CMK (cell line): ENCODE measurements around the gene LRMDA.

Experiments used
- DNase-seq: peaks from one replicate; pipeline ENCODE4 v3.0.0-alpha.2; 2010; ENCODE audit warnings: low read depth

The LRMDA gene

DNA sequence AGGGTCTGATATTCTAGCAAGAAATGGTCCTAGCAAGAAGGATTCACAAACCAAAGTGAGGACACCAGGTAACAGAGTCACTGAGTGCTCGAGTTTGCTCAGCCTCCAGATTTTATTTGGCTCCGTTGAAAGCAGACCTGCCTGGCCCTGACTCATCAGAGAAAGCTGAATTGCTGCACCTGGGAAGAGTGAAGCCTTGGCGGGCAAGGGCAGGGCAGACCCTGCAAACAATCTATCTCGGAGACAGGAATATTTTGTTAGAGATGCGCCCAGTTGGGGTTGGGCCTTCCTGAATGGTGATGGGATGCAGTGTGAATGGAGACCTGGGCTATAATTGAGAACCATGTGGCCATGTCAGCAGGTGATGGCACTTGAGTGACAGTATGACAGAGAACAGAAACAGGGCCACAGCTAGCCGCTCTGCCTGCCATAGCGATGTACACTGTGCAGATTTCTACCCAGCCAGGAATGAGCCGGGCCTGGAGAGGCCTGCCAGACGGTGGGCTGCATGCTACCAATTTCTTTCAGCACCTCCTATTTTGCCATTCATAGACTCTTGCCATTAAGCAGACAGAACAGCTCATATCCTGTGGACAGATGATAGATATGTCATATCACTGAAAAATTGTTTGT, 744.2 kb downstream of the LRMDA start:
- DNase-seq: no peak

DNA sequence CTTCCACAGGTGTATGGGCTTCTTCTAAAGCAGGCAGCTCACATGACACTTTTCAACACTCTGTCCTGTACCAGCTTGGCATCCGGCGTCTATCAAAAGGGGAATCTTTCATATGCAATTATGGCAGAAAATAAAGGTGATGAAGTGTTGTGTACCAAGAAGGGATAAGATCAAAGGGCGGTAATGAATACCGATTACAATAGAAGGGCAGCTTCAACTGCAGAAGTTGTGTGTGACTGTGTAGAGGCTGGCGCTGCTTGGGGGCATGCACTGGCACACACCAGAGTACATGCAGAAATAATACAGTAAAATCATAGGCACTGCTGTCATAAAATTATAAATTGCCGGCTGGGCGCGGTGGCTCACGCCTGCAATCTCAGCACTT, 744.7 kb downstream of the LRMDA start:
- DNase-seq: no peak

DNA sequence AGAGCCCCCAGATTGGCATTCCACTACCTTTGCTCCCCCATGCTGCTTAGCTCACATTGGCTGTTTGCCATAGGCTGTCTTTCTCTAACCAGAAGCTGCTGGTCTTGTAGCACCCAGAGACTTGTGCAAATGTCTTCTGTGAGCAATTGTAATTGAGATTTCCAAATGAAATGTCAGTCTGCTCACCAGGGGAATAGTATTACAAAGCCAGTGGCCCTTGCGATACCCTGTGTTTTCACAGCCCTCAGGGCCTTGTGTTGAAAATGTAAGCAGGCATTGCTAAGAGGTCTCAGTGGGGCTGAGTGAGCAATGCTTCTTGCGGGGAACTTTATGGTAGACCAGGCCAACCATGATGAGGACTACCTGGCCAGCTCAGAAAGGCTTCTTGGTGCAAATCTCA, 746.5 kb downstream of the LRMDA start:
- DNase-seq: no peak

DNA sequence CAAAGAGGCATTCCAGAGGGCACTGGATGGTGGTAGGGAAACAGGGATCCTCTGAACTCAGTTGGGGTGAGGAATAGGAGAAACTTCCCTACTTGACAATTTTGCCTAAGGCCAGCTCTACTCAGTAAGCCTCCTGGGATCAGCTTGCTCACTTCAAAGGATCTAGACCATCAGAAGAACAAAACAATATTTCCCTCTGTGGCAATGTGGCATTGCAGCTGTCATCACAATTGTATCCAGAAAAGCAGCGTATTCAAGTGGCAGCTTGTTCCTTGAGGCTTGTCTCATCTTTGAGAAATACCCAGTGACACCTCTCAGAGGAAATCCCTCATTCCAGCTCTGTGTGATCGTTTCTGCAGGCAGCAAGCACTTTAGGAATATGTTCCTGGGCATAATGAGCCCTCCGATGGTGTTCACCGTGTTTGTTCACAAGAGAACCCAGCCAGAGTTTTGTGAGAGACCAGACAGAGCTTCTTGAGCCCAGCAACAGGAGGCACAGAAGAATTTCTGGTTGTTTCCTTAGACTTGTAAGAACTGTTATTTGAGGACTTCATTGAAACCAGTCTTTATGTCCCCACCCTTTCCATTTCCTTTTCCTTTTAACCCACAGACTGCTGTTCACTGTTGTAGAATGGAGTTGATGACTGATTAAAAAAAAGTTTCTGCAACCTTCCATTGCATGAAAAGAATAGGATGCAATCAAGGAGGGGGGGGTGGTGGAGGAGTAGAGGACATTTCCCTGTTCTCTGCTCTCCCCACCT, 747.3 kb downstream of the LRMDA start:
- no peak for DNase-seq

DNA sequence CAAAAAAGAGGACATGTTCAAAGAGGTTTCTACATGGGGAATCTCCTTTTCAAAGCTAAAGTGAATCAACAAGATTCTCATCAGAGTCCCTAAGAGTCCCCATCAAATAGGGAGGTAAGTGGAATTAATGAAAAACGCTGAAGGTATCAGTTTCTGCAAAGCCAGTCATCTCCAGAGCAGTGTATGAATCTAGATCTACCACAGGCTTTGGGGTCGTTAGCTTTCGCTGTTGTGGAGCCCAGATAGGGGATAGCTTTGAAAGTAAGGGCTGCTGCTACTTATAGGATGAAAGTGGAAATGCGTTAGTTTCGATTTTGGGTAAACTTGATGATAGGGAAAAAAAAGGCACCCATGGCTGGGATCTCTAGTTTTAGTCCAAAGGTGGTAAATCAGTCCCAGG, 748.4 kb downstream of the LRMDA start:
- DNase-seq: no peak

DNA sequence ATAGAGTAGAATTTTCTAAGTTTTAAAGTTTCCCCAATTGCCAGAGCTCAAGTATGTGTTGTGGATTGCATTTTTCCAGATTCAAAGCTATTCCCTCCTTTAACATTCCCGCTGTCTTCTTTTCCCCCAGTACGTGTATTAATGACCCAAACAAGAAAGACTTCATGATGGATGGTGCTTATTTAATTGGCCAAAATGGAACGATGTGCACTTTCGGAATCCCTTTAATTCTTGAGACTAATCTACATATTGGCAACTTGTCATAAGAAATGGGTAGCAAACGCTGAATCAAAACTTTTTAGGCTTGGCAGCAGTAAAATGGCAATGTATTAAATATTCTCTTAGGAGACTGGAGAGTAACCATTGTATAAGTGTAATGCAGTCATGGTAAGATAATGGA, 753.2 kb downstream of the LRMDA start:
- DNase-seq: no peak

DNA sequence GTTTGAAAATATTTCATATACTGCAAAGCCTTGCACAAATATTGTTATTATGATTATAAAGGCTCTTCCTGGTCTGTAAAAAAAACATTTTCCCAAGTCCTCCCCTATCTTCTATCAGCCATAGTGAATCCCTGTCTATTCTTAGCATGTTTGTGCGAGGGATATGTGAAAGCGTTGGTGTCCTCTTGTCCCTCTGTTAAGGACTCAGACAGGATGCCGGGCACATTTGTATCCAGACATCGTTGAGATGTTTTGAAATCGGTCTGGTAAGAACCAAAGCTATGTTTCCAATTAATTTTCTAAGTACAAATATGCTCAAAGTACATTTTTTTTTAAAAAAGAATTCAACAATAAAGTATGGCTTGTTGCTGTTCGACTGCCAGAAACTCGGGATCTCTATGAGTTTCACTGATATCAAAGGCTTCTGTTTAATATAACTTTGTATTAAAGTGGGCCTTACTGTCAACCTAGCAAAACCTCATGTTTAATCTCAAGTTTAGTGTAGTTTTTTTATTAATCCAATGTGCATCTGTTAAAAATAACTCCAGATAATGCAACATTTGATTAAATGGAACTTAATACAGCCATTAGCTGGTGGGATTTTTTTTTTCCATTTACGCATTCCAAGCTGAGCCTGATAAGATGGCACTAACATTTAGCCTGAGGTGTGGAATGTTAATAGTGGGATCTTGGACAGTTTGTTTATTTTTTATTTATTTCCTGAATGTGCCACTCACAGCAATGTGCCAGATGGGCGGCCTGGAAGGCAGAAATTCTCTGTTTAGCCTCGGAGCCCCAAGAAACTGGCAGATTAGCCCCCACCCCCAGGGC, 754.3 kb downstream of the LRMDA start:
- no peak for DNase-seq

DNA sequence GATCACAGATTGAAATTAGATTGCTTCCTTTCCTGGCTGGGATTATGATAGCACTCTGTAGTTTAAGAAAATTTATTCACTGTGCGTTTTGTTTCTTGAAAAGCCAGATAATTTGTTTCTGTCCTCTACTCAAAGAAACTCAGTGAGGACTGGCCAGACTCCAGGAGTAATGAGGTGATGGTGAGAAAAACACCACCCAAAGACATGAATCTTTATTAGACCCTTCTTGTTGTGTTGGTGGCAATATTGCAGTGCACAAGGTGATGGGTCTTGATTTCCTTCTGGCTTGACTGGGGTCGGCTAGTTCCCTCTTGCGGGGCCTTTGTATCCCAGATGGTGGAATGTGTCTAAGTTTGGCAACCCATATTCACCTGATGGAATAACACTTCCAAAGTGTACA, 756.8 kb downstream of the LRMDA start:
- DNase-seq: no peak

DNA sequence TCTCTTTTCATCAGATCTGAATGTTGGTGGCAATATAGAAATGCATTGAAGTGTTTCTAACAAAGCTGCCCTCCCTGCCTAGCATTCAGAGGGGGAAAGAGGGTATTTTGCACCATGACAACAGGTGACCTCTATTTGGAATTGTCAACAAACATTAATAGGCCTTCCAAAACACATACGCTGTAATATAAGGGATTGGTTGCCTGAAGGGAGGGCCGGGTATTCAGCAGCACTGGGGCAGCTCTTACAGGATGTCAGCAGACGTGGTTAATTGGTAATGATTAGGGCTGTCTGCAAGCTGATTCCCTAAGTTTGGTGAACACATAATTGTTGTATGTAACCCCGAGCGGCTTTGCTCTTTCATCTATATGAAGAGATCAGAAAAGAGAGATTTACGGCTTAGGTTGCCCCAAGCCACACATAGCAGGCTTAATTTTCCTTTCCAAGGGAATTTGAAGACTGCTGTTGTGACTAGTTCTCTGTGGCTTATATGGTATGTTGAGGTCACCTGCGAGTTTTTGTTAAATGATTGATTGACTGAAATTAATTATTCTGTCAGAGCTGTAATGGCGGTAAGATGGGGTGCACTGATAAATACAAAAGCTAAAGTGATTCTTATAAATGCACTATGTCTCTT, 759.3 kb downstream of the LRMDA start:
- no peak for DNase-seq

DNA sequence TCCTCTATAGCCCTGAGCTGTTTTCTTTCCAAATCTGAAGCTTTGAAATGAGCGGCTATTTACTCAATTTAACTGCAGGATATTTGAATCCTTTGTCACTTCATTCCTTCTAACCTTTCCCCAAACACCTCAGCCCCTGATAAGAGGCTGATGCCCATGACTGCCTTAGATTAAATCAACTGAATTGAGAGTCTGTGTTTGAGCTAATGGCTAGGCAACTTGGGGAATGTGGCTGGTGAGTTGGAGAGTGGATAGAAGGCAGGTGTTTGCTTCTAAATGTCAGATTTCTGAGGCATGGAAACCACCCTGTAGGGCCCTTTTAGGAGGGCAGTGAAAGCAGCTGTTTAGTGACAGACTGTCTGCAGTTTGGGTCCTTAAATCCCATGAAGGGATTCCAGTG, 759.9 kb downstream of the LRMDA start:
- no peak for DNase-seq

DNA sequence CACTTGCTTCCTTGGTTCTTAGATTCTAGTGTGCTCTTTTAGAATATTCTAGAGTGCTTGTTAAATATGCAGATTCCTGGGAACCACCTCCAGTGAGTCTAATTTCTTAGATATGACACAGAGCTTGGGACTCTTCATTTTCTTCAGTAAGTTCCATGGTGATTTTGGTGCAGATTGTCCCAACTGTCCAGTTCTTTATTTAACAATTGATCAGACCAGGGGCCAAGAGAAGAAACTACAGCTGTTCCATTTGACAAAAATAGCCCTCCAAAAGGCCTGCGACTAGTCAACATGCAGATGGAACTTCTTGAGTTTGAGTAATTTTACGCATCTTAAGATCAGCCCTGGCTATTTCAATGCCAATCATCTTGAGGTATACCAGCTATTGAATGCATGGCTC, 760.7 kb downstream of the LRMDA start:
- no peak for DNase-seq

DNA sequence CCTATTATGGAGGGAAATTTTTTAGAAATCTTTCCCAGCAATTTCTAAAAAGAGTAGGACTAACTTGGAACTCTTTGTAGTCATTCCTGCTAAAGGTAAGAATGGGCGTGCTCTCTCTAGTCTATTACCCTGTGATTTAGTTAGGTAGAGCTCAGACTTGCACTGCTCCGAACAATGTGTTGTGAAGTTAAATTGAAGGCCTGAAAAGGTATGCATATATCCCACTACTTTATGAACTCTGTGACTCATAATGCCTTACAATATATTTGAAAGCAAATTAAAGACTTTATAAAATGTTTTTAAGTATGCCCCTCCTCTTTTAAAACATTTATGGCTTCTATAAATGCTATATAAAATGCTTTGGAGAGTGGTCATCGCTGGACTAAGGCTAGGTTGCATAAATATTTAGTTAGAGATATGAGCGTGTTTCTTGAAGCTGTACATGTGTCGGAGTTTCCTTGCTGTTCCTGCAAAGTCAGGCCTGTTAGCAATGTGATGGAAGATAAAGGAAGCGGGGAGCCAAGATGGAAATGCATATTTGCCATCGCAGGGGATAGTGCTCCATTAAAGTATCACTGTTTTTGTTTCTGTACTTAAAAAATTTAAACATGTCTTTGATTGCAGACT, 761.4 kb downstream of the LRMDA start:
- no peak for DNase-seq

DNA sequence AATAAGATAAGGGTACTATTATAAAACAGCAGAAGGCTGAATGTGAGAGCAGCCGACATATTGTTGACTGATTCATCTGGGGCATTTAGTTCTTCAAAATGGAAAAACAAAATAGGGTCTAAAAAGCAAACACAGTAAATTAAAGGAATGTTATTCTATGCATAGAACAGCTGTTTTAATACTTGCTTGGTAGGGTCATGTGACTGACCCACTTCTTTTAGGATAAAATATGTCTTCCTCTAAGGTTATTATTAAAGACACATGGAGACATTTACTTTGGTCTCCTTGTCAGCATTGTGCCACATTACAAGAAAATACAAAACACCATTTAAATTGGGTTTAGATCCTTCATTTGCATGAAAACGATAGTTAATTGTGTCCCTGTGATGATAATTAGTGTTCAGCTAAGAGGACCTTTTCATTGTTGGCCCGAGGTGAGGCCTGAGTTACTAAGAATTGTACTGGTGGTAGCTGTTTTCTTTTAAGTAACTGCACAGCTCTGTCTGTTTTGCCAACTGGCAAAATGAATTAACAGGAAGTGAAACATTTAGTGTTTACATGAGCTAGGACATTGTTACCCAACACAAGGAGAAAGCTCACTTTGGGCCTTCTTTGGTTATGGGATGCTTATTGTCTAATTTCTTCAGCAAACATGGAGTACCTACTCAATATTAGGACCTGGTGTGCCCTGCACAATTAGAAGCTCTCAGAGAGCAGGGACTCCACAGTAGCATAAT, 764.4 kb downstream of the LRMDA start:
- DNase-seq: no peak

DNA sequence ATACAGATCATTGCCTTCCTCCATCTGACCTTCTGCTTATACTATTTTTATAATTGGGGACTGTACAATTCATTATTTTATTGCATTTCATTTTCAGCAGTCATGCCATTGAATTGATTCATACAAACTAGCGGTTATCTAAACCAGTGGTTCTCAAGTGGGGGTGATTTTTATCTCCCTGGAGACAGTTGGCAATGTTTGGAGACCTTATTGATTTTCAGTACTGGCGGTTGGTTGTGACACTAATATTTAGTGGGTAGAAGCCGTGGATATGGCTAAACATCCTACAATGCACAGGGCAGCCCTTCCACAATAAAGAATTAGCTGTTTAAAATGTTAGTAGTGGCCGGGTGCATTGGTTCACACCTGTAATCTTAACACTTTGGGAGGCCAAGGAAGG, 765.9 kb downstream of the LRMDA start:
- DNase-seq: no peak

DNA sequence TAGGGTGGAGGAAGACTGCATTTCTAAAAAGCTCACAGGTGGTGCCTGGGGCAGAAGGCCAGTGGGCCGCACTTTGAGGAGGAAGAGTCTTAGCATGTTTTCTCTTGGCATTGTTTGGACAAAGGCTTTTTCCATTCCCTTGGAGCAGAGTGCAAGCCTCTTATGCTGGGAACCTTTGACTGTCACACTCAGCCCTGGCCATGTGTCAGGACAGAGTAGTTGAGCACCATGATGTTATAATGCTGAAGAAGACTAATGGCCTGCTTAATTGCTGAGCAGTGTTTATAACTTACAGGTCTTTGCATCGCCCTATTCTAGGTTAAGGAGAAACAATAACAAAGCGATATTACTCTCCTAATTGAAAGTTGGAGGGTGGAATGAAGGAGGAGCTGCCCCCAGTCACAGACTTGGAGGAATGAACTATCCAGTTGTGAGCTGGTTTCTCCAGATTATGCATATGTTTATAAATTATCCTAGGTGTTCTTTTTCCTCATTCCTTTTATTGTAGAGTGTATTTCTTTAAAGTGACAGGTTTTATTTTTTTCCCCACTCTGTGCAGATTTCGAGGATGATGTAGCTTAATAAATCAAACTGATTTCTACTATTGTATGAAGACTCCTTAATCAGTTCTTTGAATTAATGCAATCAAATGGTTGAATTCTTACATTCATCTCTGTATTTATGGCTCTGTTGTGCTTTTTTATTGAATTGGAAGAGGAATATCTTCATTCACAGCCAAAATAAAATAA, 767.0 kb downstream of the LRMDA start:
- no peak for DNase-seq

DNA sequence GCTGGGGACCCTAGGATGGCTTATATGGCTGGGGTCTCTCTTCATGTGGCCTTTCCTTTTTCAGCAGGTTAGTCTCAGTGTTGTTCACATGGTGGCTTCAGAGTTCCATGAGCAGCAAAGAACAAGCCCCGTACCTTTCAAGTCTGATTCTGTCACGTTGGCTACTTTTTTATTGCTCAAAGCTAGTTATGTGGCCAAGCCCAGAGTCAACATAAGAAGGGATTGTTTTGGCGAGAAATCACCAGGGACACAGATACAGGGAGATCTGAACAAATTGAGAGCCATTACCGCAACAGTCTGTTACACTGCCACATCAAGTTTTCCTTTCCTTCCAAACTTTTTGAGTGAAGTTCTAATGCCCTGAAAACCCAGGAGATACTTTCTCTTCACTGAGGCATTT, 770.5 kb downstream of the LRMDA start:
- DNase-seq: no peak

DNA sequence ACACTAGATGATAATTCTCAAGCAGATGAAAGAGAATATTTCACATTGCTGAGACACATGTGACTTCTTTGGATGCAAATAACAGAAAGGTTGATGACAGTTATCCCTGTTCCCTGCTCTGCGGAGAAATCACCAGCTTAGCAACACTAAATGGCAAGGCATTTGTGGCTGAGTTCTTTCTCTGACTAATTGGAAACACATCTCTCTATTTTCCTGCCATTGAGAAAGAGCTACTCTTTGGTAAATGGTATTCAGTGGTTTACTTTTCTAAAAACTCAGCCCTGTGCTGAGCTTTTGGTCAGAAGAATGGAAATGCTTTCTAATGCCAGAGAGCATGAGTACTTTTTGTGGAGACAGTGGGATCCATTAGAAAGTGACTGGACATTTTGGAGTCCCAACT, 771.4 kb downstream of the LRMDA start:
- DNase-seq: no peak

DNA sequence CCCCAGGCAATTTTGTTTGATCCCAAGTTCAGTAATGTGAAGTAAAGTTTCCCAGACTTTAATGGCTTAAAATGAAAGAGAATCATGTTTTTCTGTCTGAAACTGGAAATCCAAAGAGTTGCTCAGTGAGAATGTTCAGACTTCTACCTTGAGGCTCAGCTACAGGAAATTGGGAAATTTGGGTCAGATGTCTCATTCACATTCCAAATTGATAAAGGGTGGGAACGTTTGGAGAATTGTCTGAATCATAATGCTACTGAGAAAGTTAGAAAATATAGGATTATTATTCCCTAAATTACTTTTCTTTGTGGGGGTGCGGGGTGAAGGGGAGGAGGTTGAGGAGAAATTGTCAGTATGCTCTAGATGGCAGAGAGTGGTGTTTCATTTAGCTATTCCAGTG, 773.9 kb downstream of the LRMDA start:
- DNase-seq: no peak

DNA sequence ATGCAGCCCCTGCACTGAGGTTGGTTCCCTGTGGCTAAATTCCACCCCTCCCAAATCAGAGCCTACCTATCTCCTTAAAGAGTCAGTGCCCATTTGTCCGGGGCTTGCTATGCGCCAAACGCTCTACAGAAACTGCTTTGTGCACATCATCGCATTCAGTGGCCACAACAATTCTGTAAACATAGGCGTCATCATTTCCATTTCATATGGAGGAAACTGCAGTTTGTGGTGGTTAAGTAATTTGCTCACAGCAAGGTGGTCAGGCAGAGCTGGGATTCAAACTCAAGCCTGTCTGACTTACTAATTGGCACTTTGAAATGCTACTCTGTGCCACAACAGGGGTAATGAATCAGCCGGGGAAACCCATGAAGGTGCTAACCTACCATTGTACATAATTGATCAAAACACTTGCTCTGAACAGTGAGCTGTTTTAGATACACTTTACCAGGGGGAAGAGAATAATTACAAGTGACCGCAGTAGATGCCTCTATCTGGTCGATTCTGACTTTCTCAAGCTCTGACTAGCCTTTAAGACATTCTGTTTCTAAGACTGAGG, 775.5 kb downstream of the LRMDA start:
- no peak for DNase-seq

DNA sequence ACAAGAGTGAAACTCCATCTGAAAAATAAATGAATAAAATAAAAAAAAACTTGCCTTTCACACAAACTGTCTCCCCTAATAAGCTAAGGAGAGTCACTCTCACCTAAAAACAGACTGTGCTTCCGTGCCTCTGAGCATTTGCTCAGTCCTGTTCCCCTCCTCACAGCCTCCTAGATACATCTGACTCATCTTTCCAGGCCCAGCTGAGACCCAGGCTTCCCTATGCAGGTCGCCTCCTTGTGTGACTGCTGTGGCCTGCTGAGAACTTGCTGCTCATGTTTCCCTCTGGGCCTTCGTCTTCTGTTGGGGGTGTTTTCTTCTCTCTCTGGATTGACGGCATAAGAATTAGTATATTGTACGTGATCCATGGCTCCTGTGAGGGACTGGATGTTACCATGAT, 777.7 kb downstream of the LRMDA start:
- no peak for DNase-seq

DNA sequence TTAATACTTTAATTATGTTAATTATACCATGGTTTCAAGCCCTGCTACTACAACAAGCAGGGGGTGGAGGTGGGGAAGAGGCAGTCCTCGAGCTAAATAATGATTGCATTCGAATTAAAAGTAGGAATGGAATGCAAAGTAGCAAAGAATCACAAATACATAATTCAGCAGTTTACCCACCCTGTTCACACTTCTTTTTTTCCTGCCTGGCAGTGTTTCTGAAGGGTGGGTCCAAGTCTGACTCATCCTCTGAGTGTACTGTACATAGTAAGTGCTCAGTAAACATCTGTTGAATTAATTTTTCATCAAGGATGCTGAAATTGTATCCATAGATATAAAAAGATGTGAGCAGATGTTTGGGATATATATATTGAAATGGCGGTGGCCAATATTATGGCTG, 778.8 kb downstream of the LRMDA start:
- DNase-seq: no peak
